GM12878 (cell line): ENCODE measurements around the gene ANK3. TPM values are rescaled to one million over a fixed set of nuclear protein-coding genes. Genes with fewer than 3 reads are reported as not detected.

ENCODE experiments used
- ATAC-seq: fragments of 200-7000 bp; cut with Tn5 transposase; 3 replicates; pipeline ENCODE4 v1.9.1; 2020; ENCODE audit warnings: mild to moderate bottlenecking, moderate library complexity
- BruUV-seq: library from RNA; stranded (reverse); fragments of 400-500 nt; replicated peaks from 2 replicates; lab custom pipeline; 2021; lab: Mats Ljungman, UMichigan
- CTCF ChIA-PET: fragments of 300-600 bp; sonication (Branson Sonifier 250); formaldehyde crosslinking; extraction: SDS; loops from one replicate; lab custom pipeline; 2021; ENCODE audit warnings: inconsistent platforms; lab: Yijun Ruan, JAX
- POLR2A ChIA-PET: fragments of 350-600 bp; formaldehyde crosslinking; extraction: SDS; loops from one replicate; lab custom pipeline; 2021; ENCODE audit warnings: inconsistent platforms; lab: Charles Lee
- RAD21 ChIA-PET: fragments of 300-600 bp; sonication (Branson Sonifier 250); formaldehyde crosslinking; loops from one replicate; lab custom pipeline; 2023; ENCODE audit warnings: antibody characterized with exemption; ENCODE audit not compliant: unreplicated experiment; lab: Charles Lee
- SMC1A ChIA-PET: fragments of 300-600 bp; sonication (Branson Sonifier 250); formaldehyde crosslinking; loops from one replicate; lab custom pipeline; 2023; ENCODE audit not compliant: unreplicated experiment, uncharacterized antibody; lab: Charles Lee
- DNase-seq: peaks from one replicate; pipeline ENCODE4 v3.0.0-alpha.2; 2011; ENCODE audit warnings: low read depth, low spot score
- FAIRE-seq: peaks from 3 replicates; lab custom pipeline; 2011; peaks lifted over from hg19 to GRCh38; lab: Jason Lieb, UNC
- H2AFZ ChIP-seq: 2 replicates; pipeline ENCODE4 v1.6.0; 2011; ENCODE audit warnings: low read depth, low read length, control low read depth; ENCODE audit not compliant: control insufficient read depth
- H3K27ac ChIP-seq: 2 replicates; pipeline ENCODE4 v1.5.1; 2011; ENCODE audit warnings: control low read depth; ENCODE audit not compliant: control insufficient read depth, insufficient read depth
- H3K27me3 ChIP-seq, 2 experiments: replicated peaks in 1 of 2; 2 replicates each; pipeline versions ENCODE4 v1.6.0 to v1.6.1; 2011; ENCODE audit warnings: low read length in 1 of 2; ENCODE audit not compliant: control insufficient read depth in 2 of 2, insufficient read depth in 2 of 2
- H3K36me3 ChIP-seq, 2 experiments: 2 replicates each; pipeline ENCODE4 v1.5.1; 2011; ENCODE audit warnings: low read length in 1 of 2; ENCODE audit not compliant: control insufficient read depth in 2 of 2, insufficient read depth in 2 of 2
- H3K4me1 ChIP-seq: 2 replicates; pipeline ENCODE4 v1.6.1; 2011; ENCODE audit warnings: mild to moderate bottlenecking, low read length, moderate library complexity, mixed read lengths; ENCODE audit not compliant: control insufficient read depth, insufficient read depth
- H3K4me2 ChIP-seq: 2 replicates; pipeline ENCODE4 v1.6.0; 2011; ENCODE audit warnings: control low read depth; ENCODE audit not compliant: control insufficient read depth, insufficient read depth
- H3K4me3 ChIP-seq: fragments of 200-600 bp; sonication (generic); 2 replicates; pipeline ENCODE4 v1.5.1; 2016
- H3K79me2 ChIP-seq: 2 replicates; pipeline ENCODE4 v1.6.0; 2011; ENCODE audit warnings: low read length; ENCODE audit not compliant: control insufficient read depth, insufficient read depth
- H3K9ac ChIP-seq: 2 replicates; pipeline ENCODE4 v1.8.0; 2011; ENCODE audit warnings: low read length, control low read depth, mixed read lengths; ENCODE audit not compliant: control insufficient read depth, insufficient read depth
- H3K9me3 ChIP-seq: replicated peaks from 3 replicates; pipeline ENCODE4 v1.5.1; 2011; ENCODE audit warnings: mild to moderate bottlenecking, low read length; ENCODE audit not compliant: control insufficient read depth, insufficient read depth
- H4K20me1 ChIP-seq: 2 replicates; pipeline ENCODE4 v1.6.0; 2011; ENCODE audit not compliant: control insufficient read depth, insufficient read depth
- ESRRA ChIP-seq: IDR thresholded peaks from 2 replicates; pipeline ENCODE4 v1.6.1; 2012; ENCODE audit warnings: mild to moderate bottlenecking, low read length, improper control_type of control experiment
- ETV6 ChIP-seq, 2 experiments: fragments of 450-650 bp in 1 of 2; IDR thresholded peaks in 1 of 2; conservative IDR thresholded peaks in 1 of 2; 2 replicates each; pipeline ENCODE4 v1.6.1; 2014; ENCODE audit warnings: antibody characterized with exemption in 1 of 2, borderline replicate concordance in 1 of 2, low read depth in 1 of 2, mild to moderate bottlenecking in 1 of 2, moderate library complexity in 1 of 2
- GABPA ChIP-seq: IDR thresholded peaks from 2 replicates; pipeline ENCODE4 v1.6.1; 2014; ENCODE audit warnings: antibody characterized with exemption, low read depth, mild to moderate bottlenecking, inconsistent platforms
- HDAC2 ChIP-seq: fragments of 200-600 bp; sonication (generic); IDR thresholded peaks from 2 replicates; pipeline ENCODE4 v1.6.1; 2017
- HDGF ChIP-seq: fragments of 450-650 bp; IDR thresholded peaks from 2 replicates; pipeline ENCODE4 v1.6.1; 2016; ENCODE audit warnings: antibody characterized with exemption
- KAT2A ChIP-seq: conservative IDR thresholded peaks from 2 replicates; pipeline ENCODE4 v1.6.1; 2011; ENCODE audit warnings: low read depth, low read length; ENCODE audit not compliant: control insufficient read depth
- KLF5 ChIP-seq: fragments of 450-650 bp; IDR thresholded peaks from 2 replicates; pipeline ENCODE4 v1.6.1; 2014; ENCODE audit warnings: mild to moderate bottlenecking; ENCODE audit not compliant: partially characterized antibody
- MYB ChIP-seq: fragments of 150-350 bp; IDR thresholded peaks from 2 replicates; pipeline ENCODE4 v1.6.1; 2014; ENCODE audit warnings: mild to moderate bottlenecking, low read depth, low read length, borderline replicate concordance
- MYC ChIP-seq: IDR thresholded peaks from 2 replicates; pipeline ENCODE4 v1.6.1; 2011; ENCODE audit warnings: mild to moderate bottlenecking, low read length, moderate library complexity, inconsistent platforms; ENCODE audit not compliant: insufficient read depth, insufficient replicate concordance, insufficient read length, severe bottlenecking
- TCF3 ChIP-seq: IDR thresholded peaks from 2 replicates; pipeline ENCODE4 v1.6.1; 2012; ENCODE audit warnings: low read depth, mild to moderate bottlenecking, low read length, borderline replicate concordance; ENCODE audit not compliant: insufficient read depth
- WGBS: methylation state at CpG from one replicate; pipeline ENCODE4 v1.1.6; 2016; ENCODE audit warnings: low lambda C conversion rate; ENCODE audit not compliant: insufficient replicate concordance, insufficient coverage; ENCODE audit errors: missing lambda C conversion rate; 5-methylcytosine and 5-hydroxymethylcytosine counted together
- in situ Hi-C: fragments of 300-500 bp; cut with MboI; formaldehyde crosslinking; loops from 9 replicates; pipeline ENCODE4 v1.14.3; 2018; ENCODE audit warnings: mixed read lengths
- intact Hi-C: fragments of 100-400 bp; cut with micrococcal nuclease; formaldehyde crosslinking; loops from one replicate; pipeline ENCODE4 v1.14.2; 2022; ENCODE audit not compliant: unreplicated experiment
- polyA plus RNA-seq, 11 experiments: library from polyadenylated mRNA; depleted of rRNA in 4 of 11; unstranded in 6 of 11; stranded (reverse) in 5 of 11; fragments of >200 nt; fragmentation: Nextera tagmentation in 4 of 11; fragmentation: Illumina TruSeq in 1 of 11; extraction: Ambion mirVana in 4 of 11; extraction: Trizol in 1 of 11; gene quantifications; 1 replicate in 1 of 11; 2 replicates in 10 of 11; pipeline versions ENCODE4 v1.2.1 to v1.2.3, GENCODE V29; 2011 to 2016; ENCODE audit warnings: inconsistent platforms in 2 of 11, missing spikeins in 2 of 11, low read depth in 1 of 11
- total RNA-seq, 4 experiments: library from RNA; depleted of rRNA in 3 of 4; stranded (reverse); fragments of >200 nt in 3 of 4; fragmentation: Illumina TruSeq in 1 of 4; extraction: Trizol in 1 of 4; gene quantifications; 2 replicates each; pipeline versions ENCODE4 v1.2.1 to v1.2.3, GENCODE V29; 2013 to 2021
- TF ChIP-seq, protein P1 (sequence below): fragments of 450-650 bp; IDR thresholded peaks from 2 replicates; pipeline ENCODE4 v1.6.1; 2017; ENCODE audit warnings: low read depth, mild to moderate bottlenecking, moderate library complexity
- TF ChIP-seq, protein P2 (sequence below): fragments of 450-650 bp; IDR thresholded peaks from 2 replicates; pipeline ENCODE4 v1.6.1; 2017; ENCODE audit warnings: mild to moderate bottlenecking, low read depth, inconsistent platforms; ENCODE audit not compliant: poor library complexity, severe bottlenecking
- TF ChIP-seq, protein P3 (sequence below): IDR thresholded peaks from 2 replicates; pipeline ENCODE4 v1.6.1; 2011; ENCODE audit warnings: low read depth, mild to moderate bottlenecking, low read length, moderate library complexity, borderline replicate concordance; ENCODE audit errors: extremely low read depth
- TF ChIP-seq, protein P4 (sequence below): fragments of 150-350 bp; IDR thresholded peaks from 2 replicates; pipeline ENCODE4 v1.6.1; 2016; ENCODE audit warnings: low read depth, low read length

Gene ANK3
- total and polyA plus RNA-seq, 10 of the 15 experiments (the other 5 are each of a cell fraction or from before 2014, with no cell fraction given) = 0.06 to 0.82 (median 0.20) TPM; not detected in 2

DNA sequence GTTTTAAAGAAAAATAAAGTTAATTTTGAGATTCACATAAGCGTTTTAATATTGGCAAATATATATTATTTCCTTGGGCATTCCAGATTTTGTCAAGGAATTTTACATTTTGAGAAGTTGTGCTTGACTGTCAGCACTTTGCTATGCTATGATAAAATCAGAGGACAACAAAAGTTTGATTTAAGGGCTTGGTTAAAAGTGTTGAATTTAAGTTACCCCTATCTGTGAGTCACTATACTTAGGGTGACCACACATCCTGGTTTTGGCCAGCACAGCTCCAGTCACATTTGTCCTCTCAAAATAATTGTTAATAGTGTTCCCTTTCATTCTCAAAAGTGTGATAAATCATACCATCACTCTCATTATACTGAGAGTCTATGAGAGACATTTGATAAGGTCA is 34.2 kb upstream of the ANK3 start (continued):
- TF ChIP-seq, protein P1, sequence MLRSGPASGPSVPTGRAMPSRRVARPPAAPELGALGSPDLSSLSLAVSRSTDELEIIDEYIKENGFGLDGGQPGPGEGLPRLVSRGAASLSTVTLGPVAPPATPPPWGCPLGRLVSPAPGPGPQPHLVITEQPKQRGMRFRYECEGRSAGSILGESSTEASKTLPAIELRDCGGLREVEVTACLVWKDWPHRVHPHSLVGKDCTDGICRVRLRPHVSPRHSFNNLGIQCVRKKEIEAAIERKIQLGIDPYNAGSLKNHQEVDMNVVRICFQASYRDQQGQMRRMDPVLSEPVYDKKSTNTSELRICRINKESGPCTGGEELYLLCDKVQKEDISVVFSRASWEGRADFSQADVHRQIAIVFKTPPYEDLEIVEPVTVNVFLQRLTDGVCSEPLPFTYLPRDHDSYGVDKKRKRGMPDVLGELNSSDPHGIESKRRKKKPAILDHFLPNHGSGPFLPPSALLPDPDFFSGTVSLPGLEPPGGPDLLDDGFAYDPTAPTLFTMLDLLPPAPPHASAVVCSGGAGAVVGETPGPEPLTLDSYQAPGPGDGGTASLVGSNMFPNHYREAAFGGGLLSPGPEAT = no peak

DNA sequence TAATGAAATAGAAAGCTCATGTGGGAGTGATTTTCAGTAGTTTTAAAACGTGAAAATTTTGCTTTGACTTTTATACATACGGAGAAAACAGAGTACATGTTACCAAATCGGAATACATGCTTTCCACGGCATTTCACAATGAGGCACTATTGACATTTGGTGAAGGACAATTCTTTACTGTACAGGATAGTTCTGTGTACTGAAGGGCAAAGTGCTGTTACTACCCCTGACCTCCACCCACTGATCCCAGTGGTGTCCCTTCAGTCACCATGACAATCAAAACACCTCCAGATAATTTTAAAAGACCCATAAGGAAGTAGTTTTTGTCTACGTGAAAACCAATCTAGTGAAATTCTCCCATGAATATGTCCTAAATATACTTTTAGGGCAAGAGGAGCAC is 33.1 kb upstream of the ANK3 start:
- SMC1A ChIA-PET = interaction anchor here (1.0 to 1.6 kb wide), 6 partner anchors 8 to 1638 kb away, joined by 3 to 5 read pairs (median 4); no protein-coding TSS in a partner anchor
- Histone ChIP-seq H3K36me3 (no peaks in the 10 kb centered on the region), H3K79me2 (no peaks in the 10 kb centered on the region), H3K4me1 (no peaks in the 10 kb centered on the region), H3K4me3 (no peak overlapping the region), H3K27ac (no peak overlapping the region), H3K9me3 (no peaks in the 10 kb centered on the region), H2AFZ (no peak overlapping the region), H3K27me3 (no peaks in the 10 kb centered on the region), H3K9ac (no peak overlapping the region), H3K4me2 (no peak overlapping the region), H4K20me1 (no peaks in the 10 kb centered on the region)
- ATAC-seq (no peak), FAIRE-seq (no peak), DNase-seq (no peak)
- in situ Hi-C loops (no loop called here), intact Hi-C loops (no loop called here)
- RAD21 ChIA-PET = no interaction called here
- WGBS = 41% methylated on average over 5 of the region's 5 CpGs
- no TSS peak for BruUV-seq
- POLR2A ChIA-PET = no interaction called here
- CTCF ChIA-PET = interaction anchor here (0.8 to 1.5 kb wide), 4 partner anchors 9 to 184 kb away, joined by 3 to 7 read pairs (median 4); no protein-coding TSS in a partner anchor
- TF ChIP-seq, protein P2, sequence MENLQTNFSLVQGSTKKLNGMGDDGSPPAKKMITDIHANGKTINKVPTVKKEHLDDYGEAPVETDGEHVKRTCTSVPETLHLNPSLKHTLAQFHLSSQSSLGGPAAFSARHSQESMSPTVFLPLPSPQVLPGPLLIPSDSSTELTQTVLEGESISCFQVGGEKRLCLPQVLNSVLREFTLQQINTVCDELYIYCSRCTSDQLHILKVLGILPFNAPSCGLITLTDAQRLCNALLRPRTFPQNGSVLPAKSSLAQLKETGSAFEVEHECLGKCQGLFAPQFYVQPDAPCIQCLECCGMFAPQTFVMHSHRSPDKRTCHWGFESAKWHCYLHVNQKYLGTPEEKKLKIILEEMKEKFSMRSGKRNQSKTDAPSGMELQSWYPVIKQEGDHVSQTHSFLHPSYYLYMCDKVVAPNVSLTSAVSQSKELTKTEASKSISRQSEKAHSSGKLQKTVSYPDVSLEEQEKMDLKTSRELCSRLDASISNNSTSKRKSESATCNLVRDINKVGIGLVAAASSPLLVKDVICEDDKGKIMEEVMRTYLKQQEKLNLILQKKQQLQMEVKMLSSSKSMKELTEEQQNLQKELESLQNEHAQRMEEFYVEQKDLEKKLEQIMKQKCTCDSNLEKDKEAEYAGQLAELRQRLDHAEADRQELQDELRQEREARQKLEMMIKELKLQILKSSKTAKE = no peak
- TF ChIP-seq GABPA (no peak), MYC (no peak), TCF3 (no peak), HDGF (no peak), KLF5 (no peak), MYB (no peak), KAT2A (no peak), HDAC2 (no peak), ETV6 (conservative IDR thresholded peaks at IDR 0.05 in 1 of 2, IDR thresholded peaks at IDR 0.05 in 1 of 2; ENCODE audit: borderline replicate concordance in 1 of 2, low read depth in 1 of 2) (no peak), ESRRA (no peak)
- TF ChIP-seq, protein P3, sequence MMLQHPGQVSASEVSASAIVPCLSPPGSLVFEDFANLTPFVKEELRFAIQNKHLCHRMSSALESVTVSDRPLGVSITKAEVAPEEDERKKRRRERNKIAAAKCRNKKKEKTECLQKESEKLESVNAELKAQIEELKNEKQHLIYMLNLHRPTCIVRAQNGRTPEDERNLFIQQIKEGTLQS = no peak
- TF ChIP-seq, protein P4, sequence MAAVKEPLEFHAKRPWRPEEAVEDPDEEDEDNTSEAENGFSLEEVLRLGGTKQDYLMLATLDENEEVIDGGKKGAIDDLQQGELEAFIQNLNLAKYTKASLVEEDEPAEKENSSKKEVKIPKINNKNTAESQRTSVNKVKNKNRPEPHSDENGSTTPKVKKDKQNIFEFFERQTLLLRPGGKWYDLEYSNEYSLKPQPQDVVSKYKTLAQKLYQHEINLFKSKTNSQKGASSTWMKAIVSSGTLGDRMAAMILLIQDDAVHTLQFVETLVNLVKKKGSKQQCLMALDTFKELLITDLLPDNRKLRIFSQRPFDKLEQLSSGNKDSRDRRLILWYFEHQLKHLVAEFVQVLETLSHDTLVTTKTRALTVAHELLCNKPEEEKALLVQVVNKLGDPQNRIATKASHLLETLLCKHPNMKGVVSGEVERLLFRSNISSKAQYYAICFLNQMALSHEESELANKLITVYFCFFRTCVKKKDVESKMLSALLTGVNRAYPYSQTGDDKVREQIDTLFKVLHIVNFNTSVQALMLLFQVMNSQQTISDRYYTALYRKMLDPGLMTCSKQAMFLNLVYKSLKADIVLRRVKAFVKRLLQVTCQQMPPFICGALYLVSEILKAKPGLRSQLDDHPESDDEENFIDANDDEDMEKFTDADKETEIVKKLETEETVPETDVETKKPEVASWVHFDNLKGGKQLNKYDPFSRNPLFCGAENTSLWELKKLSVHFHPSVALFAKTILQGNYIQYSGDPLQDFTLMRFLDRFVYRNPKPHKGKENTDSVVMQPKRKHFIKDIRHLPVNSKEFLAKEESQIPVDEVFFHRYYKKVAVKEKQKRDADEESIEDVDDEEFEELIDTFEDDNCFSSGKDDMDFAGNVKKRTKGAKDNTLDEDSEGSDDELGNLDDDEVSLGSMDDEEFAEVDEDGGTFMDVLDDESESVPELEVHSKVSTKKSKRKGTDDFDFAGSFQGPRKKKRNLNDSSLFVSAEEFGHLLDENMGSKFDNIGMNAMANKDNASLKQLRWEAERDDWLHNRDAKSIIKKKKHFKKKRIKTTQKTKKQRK = no peak
